Neuron (in vitro differentiated cells): ENCODE data around the gene CMIP.

Experiments used
- H2AFZ ChIP-seq: one replicate; pipeline ENCODE4 v1.6.1; 2013; ENCODE audit warnings: low read depth, mild to moderate bottlenecking, inconsistent platforms, low read length, moderate library complexity
- H3K27me3 ChIP-seq: one replicate; pipeline ENCODE4 v1.6.1; 2013; ENCODE audit warnings: low read length; ENCODE audit not compliant: insufficient read depth
- H3K36me3 ChIP-seq: one replicate; pipeline ENCODE4 v1.6.1; 2013; ENCODE audit warnings: low read length; ENCODE audit not compliant: insufficient read depth
- H3K4me1 ChIP-seq: one replicate; pipeline ENCODE4 v1.6.1; 2013; ENCODE audit warnings: low read length; ENCODE audit not compliant: insufficient read depth
- H3K4me3 ChIP-seq: 2 replicates; pipeline ENCODE4 v1.5.1; 2013; ENCODE audit warnings: mild to moderate bottlenecking, low read length, moderate library complexity
- H3K9me3 ChIP-seq: one replicate; pipeline ENCODE4 v1.6.1; 2013; ENCODE audit warnings: low read length

Gene CMIP

DNA sequence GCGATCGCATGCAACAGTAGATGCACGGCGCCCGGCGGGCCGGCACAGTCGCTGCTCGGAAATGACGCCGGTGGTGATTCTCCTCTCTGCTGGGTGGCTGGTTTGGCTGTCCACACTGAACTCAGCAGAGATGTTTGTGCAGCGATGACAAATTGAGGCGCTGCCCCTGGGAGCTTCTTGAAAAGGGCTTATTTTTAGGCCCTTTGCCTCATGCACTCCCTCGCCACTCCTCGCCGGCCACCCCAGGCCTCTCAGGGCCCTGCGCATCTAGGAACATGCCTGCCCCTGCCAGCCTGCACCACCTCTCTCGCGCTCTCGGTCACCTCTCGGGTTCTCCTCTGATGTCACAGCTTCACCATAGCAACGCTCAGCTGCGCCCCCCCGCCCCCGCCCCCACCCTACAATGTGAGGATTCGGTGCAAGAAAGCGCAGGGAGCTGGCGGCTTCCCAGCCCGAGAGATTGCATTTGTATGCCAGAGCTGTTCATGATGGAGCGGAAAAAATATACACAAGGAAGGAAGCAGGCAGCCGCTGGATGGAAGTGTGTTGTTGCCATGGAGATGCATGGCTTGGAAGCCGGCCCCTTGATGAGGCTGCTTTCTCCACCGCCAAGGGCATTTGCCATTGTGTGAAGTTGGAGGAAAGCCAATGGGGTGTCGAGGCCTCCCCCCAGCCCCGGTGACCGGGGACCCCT is 253.2 kb downstream of the CMIP start:
- H3K9me3 ChIP-seq = peaks cover 2% of the 10 kb centered on the region
- H3K27me3 ChIP-seq = no peaks in the 10 kb centered on the region
- H3K4me1 ChIP-seq = peaks cover 51% of the 10 kb centered on the region
- no peak overlapping the region for H2AFZ ChIP-seq
- no peak overlapping the region for H3K4me3 ChIP-seq
- peaks cover 24% of the 10 kb centered on the region for H3K36me3 ChIP-seq

DNA sequence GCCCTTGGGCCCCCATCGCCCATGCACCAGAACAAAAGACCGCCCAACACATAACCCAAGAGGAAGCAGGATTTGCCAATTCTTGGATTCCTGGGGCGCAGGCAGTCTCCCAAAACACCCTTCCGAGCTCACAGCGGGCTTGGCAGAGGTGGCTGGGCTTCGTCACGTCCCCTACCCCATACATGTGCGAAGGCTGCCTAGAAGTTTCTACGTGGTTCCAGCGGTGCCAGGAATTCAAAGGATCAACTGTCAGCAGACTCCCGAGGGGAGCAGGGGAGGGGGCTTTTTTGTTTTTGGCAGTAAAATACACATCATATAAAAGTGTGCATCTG is 253.7 kb downstream of the CMIP start:
- Histone ChIP-seq H3K36me3 (peaks cover 25% of the 10 kb centered on the region), H3K27me3 (no peaks in the 10 kb centered on the region), H2AFZ (no peak overlapping the region), H3K9me3 (no peaks in the 10 kb centered on the region), H3K4me3 (no peak overlapping the region), H3K4me1 (peaks cover 51% of the 10 kb centered on the region)

DNA sequence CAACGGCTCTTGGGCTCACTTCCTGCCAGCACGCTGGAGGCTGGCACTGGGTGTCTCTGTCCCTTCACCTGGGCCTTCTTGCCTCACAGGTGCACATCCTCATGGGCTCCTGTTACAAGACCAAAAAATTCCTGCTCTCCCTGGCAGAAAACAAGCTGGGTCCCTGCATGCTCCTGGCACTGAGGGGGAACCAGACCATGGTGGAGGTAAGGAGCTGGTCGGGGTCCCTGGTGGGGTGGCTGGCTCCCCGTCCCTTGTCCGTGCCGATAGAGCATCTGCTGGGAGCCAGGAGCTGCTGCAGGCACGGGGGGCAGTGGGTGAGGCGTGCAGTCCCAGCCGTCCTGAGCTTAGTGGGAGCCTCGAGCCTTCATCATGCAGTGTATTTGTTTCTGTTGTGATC is 255.0 kb downstream of the CMIP start:
- Histone ChIP-seq H3K36me3 (peaks cover 18% of the 10 kb centered on the region), H3K4me1 (peaks cover 42% of the 10 kb centered on the region), H3K27me3 (no peaks in the 10 kb centered on the region), H3K4me3 (no peak overlapping the region), H3K9me3 (no peaks in the 10 kb centered on the region), H2AFZ (no peak overlapping the region)

DNA sequence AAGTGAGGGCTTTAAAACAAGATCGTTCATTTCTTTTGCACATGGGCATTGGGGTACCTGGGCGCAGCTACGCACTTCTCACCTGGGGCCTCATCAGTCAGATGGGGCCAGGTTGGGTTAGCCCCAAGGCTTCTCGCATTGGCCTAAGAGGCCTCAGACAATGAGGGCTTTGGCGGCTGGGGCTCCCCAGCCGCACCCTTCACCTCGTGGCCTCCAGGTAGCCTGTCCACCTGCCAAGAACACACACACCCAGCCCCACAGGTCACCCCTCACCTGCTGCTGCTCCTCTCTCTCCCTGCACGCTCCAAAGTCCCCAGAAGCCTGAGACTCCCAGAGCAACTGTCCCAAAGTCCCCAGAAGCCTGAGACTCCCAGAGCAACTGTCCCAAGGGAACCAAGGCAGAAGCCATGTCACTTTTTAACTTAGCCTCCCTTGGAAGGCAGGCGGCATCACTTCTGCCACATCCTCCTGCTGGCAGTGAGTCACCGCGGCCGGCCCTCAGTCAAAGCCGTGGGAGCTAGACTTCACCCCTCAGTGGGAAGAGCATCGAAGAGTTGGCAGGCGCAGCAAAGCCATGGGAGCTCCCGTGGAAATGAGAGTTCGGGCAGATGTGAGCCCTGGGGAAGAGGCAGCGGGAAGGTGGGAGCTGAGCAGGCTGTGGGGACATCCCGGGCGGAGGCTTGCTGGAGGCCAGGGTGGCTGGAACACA is 255.6 kb downstream of the CMIP start:
- H3K36me3 ChIP-seq = peaks cover 20% of the 10 kb centered on the region
- H2AFZ ChIP-seq = no peak overlapping the region
- H3K4me1 ChIP-seq = peaks cover 36% of the 10 kb centered on the region
- no peaks in the 10 kb centered on the region for H3K27me3 ChIP-seq
- no peaks in the 10 kb centered on the region for H3K9me3 ChIP-seq
- H3K4me3 ChIP-seq = no peak overlapping the region

DNA sequence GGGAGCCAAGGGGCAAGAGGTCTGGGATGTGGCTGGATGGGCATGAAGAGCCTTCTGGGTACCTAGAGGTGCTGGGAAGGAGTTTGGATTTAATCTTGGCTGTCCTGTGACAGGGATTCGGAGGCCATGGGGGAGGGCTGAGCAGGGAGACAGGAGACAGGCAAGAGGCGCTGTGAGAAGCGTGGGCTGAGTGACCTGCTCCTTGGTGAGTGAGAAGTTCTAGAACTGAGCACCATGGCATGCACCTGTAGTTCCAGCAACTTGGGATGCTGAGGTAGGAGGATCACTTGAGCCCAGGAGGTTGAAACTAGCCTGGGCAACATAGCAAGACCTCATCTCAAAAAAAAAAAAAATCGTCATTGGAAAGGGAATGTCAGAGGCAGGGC is 256.2 kb downstream of the CMIP start:
- Histone ChIP-seq H3K4me3 (no peak overlapping the region), H3K4me1 (peaks cover 30% of the 10 kb centered on the region), H3K27me3 (no peaks in the 10 kb centered on the region), H3K36me3 (peaks cover 25% of the 10 kb centered on the region), H3K9me3 (no peaks in the 10 kb centered on the region), H2AFZ (no peak overlapping the region)

DNA sequence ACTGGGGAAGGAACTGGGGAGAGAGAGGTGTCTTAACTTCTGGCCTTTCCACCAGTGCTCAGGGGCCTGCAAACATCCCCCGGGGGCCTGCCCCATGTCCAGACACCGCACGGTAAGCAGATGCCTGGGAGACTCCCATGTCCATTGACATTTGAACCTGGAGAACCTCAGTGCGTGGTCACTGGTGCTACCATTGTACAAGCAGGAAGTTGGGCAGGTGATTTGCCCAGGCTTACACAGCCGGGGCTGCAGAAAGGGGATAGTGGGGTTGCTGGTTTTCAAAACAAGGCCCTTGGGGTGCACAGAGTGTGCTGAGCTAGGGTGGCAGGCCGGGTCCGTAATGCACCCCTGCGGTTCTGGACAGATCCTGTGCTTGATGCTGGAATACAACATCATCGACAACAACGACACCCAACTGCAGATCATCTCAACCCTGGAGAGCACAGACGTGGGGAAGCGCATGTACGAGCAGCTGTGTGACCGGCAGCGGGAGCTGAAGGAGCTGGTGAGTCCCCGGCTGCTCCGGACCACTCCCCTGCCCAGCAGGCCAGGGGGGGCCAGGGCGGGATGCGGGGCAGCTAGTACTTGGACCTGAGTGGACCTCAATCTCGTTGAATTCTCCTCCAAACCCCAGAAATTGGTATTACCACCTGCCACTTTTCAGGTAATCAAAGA is 256.8 kb downstream of the CMIP start:
- H2AFZ ChIP-seq = no peak overlapping the region
- peaks cover 27% of the 10 kb centered on the region for H3K36me3 ChIP-seq
- H3K4me3 ChIP-seq = no peak overlapping the region
- no peaks in the 10 kb centered on the region for H3K9me3 ChIP-seq
- H3K27me3 ChIP-seq = no peaks in the 10 kb centered on the region
- peaks cover 24% of the 10 kb centered on the region for H3K4me1 ChIP-seq

DNA sequence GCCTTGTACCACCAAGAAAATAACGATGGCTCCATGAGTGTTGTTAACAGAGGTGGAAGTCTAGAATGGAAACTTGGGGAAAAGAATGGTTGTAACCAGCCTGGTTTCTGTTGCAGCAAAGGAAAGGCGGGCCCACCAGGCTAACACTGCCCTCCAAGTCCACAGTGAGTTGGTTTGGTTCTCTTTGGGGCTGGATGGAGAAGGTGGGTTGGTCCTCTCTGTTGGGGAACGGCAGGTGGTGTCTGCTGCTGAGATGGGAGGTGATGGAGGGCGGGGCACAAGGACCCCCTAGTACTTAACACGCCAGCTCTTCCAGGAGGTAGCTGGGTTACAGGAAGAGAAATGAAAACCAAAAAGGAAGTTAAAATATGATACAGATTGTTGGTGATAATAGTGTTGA is 257.9 kb downstream of the CMIP start:
- no peaks in the 10 kb centered on the region for H3K9me3 ChIP-seq
- no peak overlapping the region for H3K4me3 ChIP-seq
- H2AFZ ChIP-seq = no peak overlapping the region
- H3K27me3 ChIP-seq = no peaks in the 10 kb centered on the region
- peaks cover 30% of the 10 kb centered on the region for H3K36me3 ChIP-seq
- peaks cover 13% of the 10 kb centered on the region for H3K4me1 ChIP-seq

DNA sequence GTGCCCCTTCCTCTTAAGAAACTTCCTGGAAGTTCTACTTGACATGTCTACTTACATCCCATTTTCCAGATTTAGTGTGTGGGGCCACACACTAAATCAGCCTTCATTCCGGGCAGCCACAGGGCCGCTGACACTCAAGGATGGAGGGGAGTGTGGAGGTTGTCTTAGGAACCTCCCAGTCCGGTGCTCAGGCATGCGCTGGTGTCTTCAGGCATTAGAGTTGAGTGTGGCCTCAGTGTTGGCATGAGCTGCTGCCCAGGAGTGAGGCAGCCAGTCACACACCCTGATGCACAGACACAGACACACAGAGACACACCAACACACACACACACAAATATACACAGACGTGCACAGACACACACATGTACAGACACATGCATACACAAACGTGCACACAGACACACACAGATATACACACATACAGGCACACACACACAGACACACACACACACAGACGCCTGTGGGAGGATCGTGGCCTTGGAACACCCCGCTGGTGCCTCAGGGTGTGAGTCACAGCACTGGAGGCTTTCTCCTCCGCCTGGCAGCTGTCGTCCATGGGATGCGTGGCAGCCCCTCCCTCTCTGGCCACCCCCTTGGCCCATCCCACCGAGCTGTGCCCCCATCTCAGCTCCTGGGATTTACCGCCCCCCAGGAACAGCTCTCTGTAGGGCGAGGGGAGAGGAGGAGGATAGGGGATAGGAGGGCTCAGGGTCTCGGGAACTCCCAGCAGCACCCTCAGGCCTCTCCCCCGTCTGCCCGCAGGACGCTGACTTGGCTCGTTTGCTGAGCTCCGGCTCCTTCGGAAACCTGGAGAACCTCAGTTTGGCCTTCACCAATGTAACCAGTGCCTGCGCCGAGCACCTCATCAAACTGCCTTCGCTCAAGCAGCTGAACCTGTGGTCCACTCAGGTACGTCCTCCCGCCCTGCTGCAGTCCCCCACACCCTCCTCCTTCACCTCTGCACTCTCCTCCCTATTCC is 258.9 kb downstream of the CMIP start:
- Histone ChIP-seq H3K4me3 (no peak overlapping the region), H2AFZ (no peak overlapping the region)

DNA sequence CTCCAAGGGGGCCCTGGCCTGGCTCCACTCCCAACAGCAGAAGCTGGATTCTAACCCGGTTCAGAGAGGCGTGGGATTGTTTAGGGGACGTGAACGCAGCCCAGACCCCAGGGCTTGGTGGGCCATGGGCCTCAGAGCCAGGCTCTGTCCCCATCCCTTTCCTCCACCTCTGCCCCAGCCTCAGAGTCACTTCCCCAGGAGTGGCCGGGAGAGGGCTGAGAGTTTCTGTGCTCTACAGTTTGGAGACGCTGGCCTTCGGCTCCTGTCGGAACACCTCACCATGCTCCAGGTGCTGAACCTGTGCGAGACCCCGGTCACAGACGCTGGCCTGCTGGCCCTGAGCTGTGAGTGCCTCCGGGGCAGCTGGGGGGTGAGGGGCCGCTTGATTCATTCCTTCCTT is 260.7 kb downstream of the CMIP start:
- Histone ChIP-seq H3K4me1 (peaks cover 7% of the 10 kb centered on the region), H3K27me3 (no peaks in the 10 kb centered on the region), H3K36me3 (peaks cover 42% of the 10 kb centered on the region), H2AFZ (no peak overlapping the region), H3K4me3 (no peak overlapping the region), H3K9me3 (no peaks in the 10 kb centered on the region)

More for the DNA sequence above, 258.9 kb downstream of the CMIP start:
- H3K9me3 ChIP-seq = no peaks in the 10 kb centered on the region
- peaks cover 36% of the 10 kb centered on the region for H3K36me3 ChIP-seq
- no peaks in the 10 kb centered on the region for H3K27me3 ChIP-seq
- H3K4me1 ChIP-seq = peaks cover 6% of the 10 kb centered on the region

DNA sequence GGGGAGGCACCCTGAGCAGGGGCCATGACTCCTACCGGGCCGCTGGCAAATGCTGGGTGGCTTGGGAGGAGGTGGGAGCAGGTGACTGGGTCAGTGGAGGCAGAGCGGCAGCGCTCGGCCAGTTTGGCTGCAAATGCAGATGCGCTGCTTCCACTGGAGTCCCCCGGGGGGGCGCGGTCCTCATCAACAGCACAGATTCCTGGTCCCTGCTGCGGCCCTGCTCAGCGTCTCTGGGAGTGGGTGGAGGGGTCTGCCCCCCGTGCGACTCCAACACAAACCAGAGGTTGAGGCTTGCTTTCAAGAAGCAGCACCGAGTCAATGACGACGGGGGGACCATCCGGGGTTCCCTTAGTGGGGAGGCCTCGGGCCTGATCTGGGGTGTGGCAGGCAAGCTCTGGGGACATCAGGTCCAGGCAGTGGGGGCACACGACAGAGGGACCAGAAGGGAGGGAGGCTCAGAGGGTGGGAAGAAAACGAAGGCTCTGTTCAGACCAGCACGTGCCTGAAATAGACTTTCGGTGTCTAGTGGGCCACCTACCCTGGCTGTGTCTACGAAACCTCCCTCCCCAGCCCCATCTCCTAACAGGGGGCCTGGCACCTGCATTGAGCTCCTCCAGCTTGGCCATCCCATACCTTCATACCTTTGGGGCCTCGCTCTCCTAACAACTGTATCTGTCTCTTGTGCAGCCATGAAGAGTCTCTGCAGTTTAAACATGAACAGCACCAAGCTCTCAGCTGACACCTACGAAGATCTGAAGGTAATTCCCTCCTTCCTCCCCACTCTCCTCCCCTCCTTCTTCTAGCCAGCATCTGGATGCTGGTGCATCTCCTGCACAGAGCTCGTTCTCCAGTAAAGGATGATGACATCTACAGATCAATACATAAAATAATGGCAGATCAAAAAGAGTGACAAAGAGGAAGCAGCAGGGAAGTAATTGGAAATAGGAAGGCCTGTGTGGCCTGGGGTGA is 262.0 kb downstream of the CMIP start:
- H2AFZ ChIP-seq = no peak overlapping the region
- peaks cover 35% of the 10 kb centered on the region for H3K36me3 ChIP-seq
- peaks cover 20% of the 10 kb centered on the region for H3K4me1 ChIP-seq

DNA sequence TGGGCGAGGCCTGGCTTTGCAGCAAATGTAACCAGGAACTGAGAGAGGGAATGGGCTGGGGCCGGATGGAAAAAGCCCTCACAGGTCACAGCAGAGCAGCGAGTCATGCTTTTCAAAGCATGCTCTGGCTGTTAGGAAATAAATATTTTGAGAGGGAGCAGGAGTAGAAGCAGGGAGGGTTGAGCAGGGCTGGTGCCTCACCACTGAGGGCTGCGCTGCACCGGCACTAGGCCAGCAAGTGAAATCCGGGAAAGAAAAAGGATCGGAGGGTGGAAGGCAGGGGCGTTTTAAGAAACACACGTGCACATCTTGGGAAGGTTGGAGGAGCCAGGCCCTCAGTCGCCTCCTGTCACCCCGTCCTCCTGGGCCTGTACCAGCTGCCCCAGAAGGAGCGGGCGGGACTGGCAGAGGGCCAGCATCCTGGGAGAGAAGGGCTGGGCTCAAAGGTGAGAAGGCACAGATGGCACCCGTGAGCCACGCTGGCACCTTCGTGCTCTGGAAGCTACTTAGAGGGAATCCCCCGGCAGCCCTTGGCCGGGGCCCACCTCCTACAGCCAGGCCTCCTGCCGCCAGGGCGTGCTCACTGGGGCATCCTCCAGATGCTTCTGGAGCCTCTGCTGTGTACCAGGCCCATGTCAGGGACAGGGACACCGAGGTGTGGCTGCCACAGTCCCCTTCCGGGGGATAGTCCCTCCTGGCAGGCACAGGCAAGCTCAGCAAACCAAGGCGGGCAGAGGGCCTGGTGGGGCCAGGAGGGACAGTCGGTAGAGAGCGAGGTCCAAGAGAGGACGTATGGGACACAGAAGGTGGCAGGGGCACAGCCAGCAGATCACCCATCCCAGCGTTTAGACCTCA is 263.0 kb downstream of the CMIP start:
- Histone ChIP-seq H3K4me3 (no peak overlapping the region), H3K36me3 (peaks cover 34% of the 10 kb centered on the region), H3K27me3 (no peaks in the 10 kb centered on the region), H2AFZ (no peak overlapping the region), H3K9me3 (no peaks in the 10 kb centered on the region), H3K4me1 (peaks cover 26% of the 10 kb centered on the region)

More for the DNA sequence above, 262.0 kb downstream of the CMIP start:
- Histone ChIP-seq H3K9me3 (no peaks in the 10 kb centered on the region), H3K27me3 (no peaks in the 10 kb centered on the region), H3K4me3 (no peak overlapping the region)
